Skeletal muscle cell (primary cell): ENCODE measurements around the gene HOTAIR.

ENCODE experiments used
- DNase-seq: peaks from one replicate; pipeline ENCODE4 v3.0.0-alpha.2; 2010; ENCODE audit warnings: low read depth
- H3K4me3 ChIP-seq: 2 replicates; pipeline ENCODE4 v1.5.1; 2011; ENCODE audit warnings: low read depth, mild to moderate bottlenecking, control low read depth, low read length, moderate library complexity

Gene HOTAIR

GRCh38 chr12:53952871-53953734 lies 21.7 kb downstream of the HOTAIR start:
- H3K4me3 ChIP-seq, result no peak overlapping the region
- no peak for DNase-seq

- H3K4me3 ChIP-seq, result no peak overlapping the region
- no peak for DNase-seq
Observed at GRCh38 chr12:53952335-53952694, 22.4 kb downstream of the HOTAIR start.

GRCh38 chr12:53951577-53952334 lies 23.0 kb downstream of the HOTAIR start:
- H3K4me3 ChIP-seq, result no peak overlapping the region
- no peak for DNase-seq

- DNase-seq, result no peak
- no peak overlapping the region for H3K4me3 ChIP-seq
Observed at GRCh38 chr12:53950789-53951576, 23.8 kb downstream of the HOTAIR start.

- H3K4me3 ChIP-seq, result no peak overlapping the region
- DNase-seq, result no peak
Observed at GRCh38 chr12:53950437-53950773, 24.3 kb downstream of the HOTAIR start.

GRCh38 chr12:53949631-53950436 lies 24.9 kb downstream of the HOTAIR start:
- no peak overlapping the region for H3K4me3 ChIP-seq
- DNase-seq, result no peak

GRCh38 chr12:53948650-53949593 lies 25.8 kb downstream of the HOTAIR start:
- DNase-seq, result no peak
- H3K4me3 ChIP-seq, result no peak overlapping the region

- no peak overlapping the region for H3K4me3 ChIP-seq
- no peak for DNase-seq
Observed at GRCh38 chr12:53947743-53948142, 27.0 kb downstream of the HOTAIR start.

GRCh38 chr12:53944907-53945847 lies 29.6 kb downstream of the HOTAIR start:
- H3K4me3 ChIP-seq, result no peak overlapping the region
- DNase-seq, result no peak

GRCh38 chr12:53944209-53944608 lies 30.5 kb downstream of the HOTAIR start:
- no peak for DNase-seq

GRCh38 chr12:53942467-53942997 lies 32.2 kb downstream of the HOTAIR start:
- H3K4me3 ChIP-seq, result no peak overlapping the region
- no peak for DNase-seq

More at GRCh38 chr12:53944209-53944608, 30.5 kb downstream of the HOTAIR start:
- H3K4me3 ChIP-seq, result no peak overlapping the region

- no peak for DNase-seq
- no peak overlapping the region for H3K4me3 ChIP-seq
Observed at GRCh38 chr12:53941750-53942149, 33.0 kb downstream of the HOTAIR start.

- H3K4me3 ChIP-seq, result no peak overlapping the region
- DNase-seq, result no peak
Observed at GRCh38 chr12:53941187-53941586, 33.6 kb downstream of the HOTAIR start.

GRCh38 chr12:53940443-53941014 lies 34.2 kb downstream of the HOTAIR start:
- no peak for DNase-seq
- H3K4me3 ChIP-seq, result peak overlapping the region; percentile 16

GRCh38 chr12:53939141-53940108 lies 35.3 kb downstream of the HOTAIR start:
- peak overlapping the region; percentile 38 for H3K4me3 ChIP-seq
- DNase-seq, result no peak
